GM12878 (cell line): Measurements from ENCODE around the gene LRRC56. TPM values are rescaled to one million over a fixed set of nuclear protein-coding genes. Genes with fewer than 3 reads are reported as not detected.

Experiments
- ATAC-seq: fragments of 200-7000 bp; cut with Tn5 transposase; 3 replicates; pipeline ENCODE4 v1.9.1; 2020; ENCODE audit warnings: mild to moderate bottlenecking, moderate library complexity
- BruUV-seq: library from RNA; stranded (reverse); fragments of 400-500 nt; replicated peaks from 2 replicates; lab custom pipeline; 2021; lab: Mats Ljungman, UMichigan
- CTCF ChIA-PET: fragments of 300-600 bp; sonication (Branson Sonifier 250); formaldehyde crosslinking; extraction: SDS; loops from one replicate; lab custom pipeline; 2021; ENCODE audit warnings: inconsistent platforms; lab: Yijun Ruan, JAX
- POLR2A ChIA-PET: fragments of 350-600 bp; formaldehyde crosslinking; extraction: SDS; loops from one replicate; lab custom pipeline; 2021; ENCODE audit warnings: inconsistent platforms; lab: Charles Lee
- RAD21 ChIA-PET: fragments of 300-600 bp; sonication (Branson Sonifier 250); formaldehyde crosslinking; loops from one replicate; lab custom pipeline; 2023; ENCODE audit warnings: antibody characterized with exemption; ENCODE audit not compliant: unreplicated experiment; lab: Charles Lee
- SMC1A ChIA-PET: fragments of 300-600 bp; sonication (Branson Sonifier 250); formaldehyde crosslinking; loops from one replicate; lab custom pipeline; 2023; ENCODE audit not compliant: unreplicated experiment, uncharacterized antibody; lab: Charles Lee
- DNase-seq: peaks from one replicate; pipeline ENCODE4 v3.0.0-alpha.2; 2011; ENCODE audit warnings: low read depth, low spot score
- FAIRE-seq: peaks from 3 replicates; lab custom pipeline; 2011; peaks lifted over from hg19 to GRCh38; lab: Jason Lieb, UNC
- H2AFZ ChIP-seq: 2 replicates; pipeline ENCODE4 v1.6.0; 2011; ENCODE audit warnings: low read depth, low read length, control low read depth; ENCODE audit not compliant: control insufficient read depth
- H3K27ac ChIP-seq: 2 replicates; pipeline ENCODE4 v1.5.1; 2011; ENCODE audit warnings: control low read depth; ENCODE audit not compliant: control insufficient read depth, insufficient read depth
- H3K27me3 ChIP-seq, 2 experiments: replicated peaks in 1 of 2; 2 replicates each; pipeline versions ENCODE4 v1.6.0 to v1.6.1; 2011; ENCODE audit warnings: low read length in 1 of 2; ENCODE audit not compliant: control insufficient read depth in 2 of 2, insufficient read depth in 2 of 2
- H3K36me3 ChIP-seq, 2 experiments: 2 replicates each; pipeline ENCODE4 v1.5.1; 2011; ENCODE audit warnings: low read length in 1 of 2; ENCODE audit not compliant: control insufficient read depth in 2 of 2, insufficient read depth in 2 of 2
- H3K4me1 ChIP-seq: 2 replicates; pipeline ENCODE4 v1.6.1; 2011; ENCODE audit warnings: mild to moderate bottlenecking, low read length, moderate library complexity, mixed read lengths; ENCODE audit not compliant: control insufficient read depth, insufficient read depth
- H3K4me2 ChIP-seq: 2 replicates; pipeline ENCODE4 v1.6.0; 2011; ENCODE audit warnings: control low read depth; ENCODE audit not compliant: control insufficient read depth, insufficient read depth
- H3K4me3 ChIP-seq: fragments of 200-600 bp; sonication (generic); 2 replicates; pipeline ENCODE4 v1.5.1; 2016
- H3K79me2 ChIP-seq: 2 replicates; pipeline ENCODE4 v1.6.0; 2011; ENCODE audit warnings: low read length; ENCODE audit not compliant: control insufficient read depth, insufficient read depth
- H3K9ac ChIP-seq: 2 replicates; pipeline ENCODE4 v1.8.0; 2011; ENCODE audit warnings: low read length, control low read depth, mixed read lengths; ENCODE audit not compliant: control insufficient read depth, insufficient read depth
- H3K9me3 ChIP-seq: replicated peaks from 3 replicates; pipeline ENCODE4 v1.5.1; 2011; ENCODE audit warnings: mild to moderate bottlenecking, low read length; ENCODE audit not compliant: control insufficient read depth, insufficient read depth
- H4K20me1 ChIP-seq: 2 replicates; pipeline ENCODE4 v1.6.0; 2011; ENCODE audit not compliant: control insufficient read depth, insufficient read depth
- FOXM1 ChIP-seq: IDR thresholded peaks from 2 replicates; pipeline ENCODE4 v1.6.1; 2012; ENCODE audit warnings: low read depth, mild to moderate bottlenecking, inconsistent platforms, low read length, moderate library complexity
- JUND ChIP-seq: IDR thresholded peaks from 2 replicates; pipeline ENCODE4 v1.6.1; 2012; ENCODE audit warnings: low read depth, mild to moderate bottlenecking, low read length, improper control_type of control experiment, moderate library complexity
- KAT2A ChIP-seq: conservative IDR thresholded peaks from 2 replicates; pipeline ENCODE4 v1.6.1; 2011; ENCODE audit warnings: low read depth, low read length; ENCODE audit not compliant: control insufficient read depth
- NFXL1 ChIP-seq: fragments of 450-650 bp; IDR thresholded peaks from 2 replicates; pipeline ENCODE4 v1.6.1; 2017; ENCODE audit warnings: antibody characterized with exemption, mild to moderate bottlenecking, borderline replicate concordance
- PAX8 ChIP-seq: fragments of 450-650 bp; IDR thresholded peaks from 2 replicates; pipeline ENCODE4 v1.6.1; 2017; ENCODE audit warnings: mild to moderate bottlenecking, moderate library complexity
- SUZ12 ChIP-seq: fragments of 200-600 bp; sonication (generic); IDR thresholded peaks from one replicate; pipeline ENCODE4 v1.6.1; 2018; ENCODE audit warnings: antibody characterized with exemption, mild to moderate bottlenecking; ENCODE audit not compliant: unreplicated experiment
- ZBED1 ChIP-seq: IDR thresholded peaks from 2 replicates; pipeline ENCODE4 v1.6.1; 2016; ENCODE audit warnings: borderline replicate concordance
- ZNF24 ChIP-seq: fragments of 450-650 bp; IDR thresholded peaks from 2 replicates; pipeline ENCODE4 v1.6.1; 2017; ENCODE audit warnings: antibody characterized with exemption, mild to moderate bottlenecking
- WGBS: methylation state at CpG from one replicate; pipeline ENCODE4 v1.1.6; 2016; ENCODE audit warnings: low lambda C conversion rate; ENCODE audit not compliant: insufficient replicate concordance, insufficient coverage; ENCODE audit errors: missing lambda C conversion rate; 5-methylcytosine and 5-hydroxymethylcytosine counted together
- in situ Hi-C: fragments of 300-500 bp; cut with MboI; formaldehyde crosslinking; loops from 9 replicates; pipeline ENCODE4 v1.14.3; 2018; ENCODE audit warnings: mixed read lengths
- intact Hi-C: fragments of 100-400 bp; cut with micrococcal nuclease; formaldehyde crosslinking; loops from one replicate; pipeline ENCODE4 v1.14.2; 2022; ENCODE audit not compliant: unreplicated experiment
- polyA plus RNA-seq, 11 experiments: library from polyadenylated mRNA; depleted of rRNA in 4 of 11; unstranded in 6 of 11; stranded (reverse) in 5 of 11; fragments of >200 nt; fragmentation: Nextera tagmentation in 4 of 11; fragmentation: Illumina TruSeq in 1 of 11; extraction: Ambion mirVana in 4 of 11; extraction: Trizol in 1 of 11; gene quantifications; 1 replicate in 1 of 11; 2 replicates in 10 of 11; pipeline versions ENCODE4 v1.2.1 to v1.2.3, GENCODE V29; 2011 to 2016; ENCODE audit warnings: inconsistent platforms in 2 of 11, missing spikeins in 2 of 11, low read depth in 1 of 11
- total RNA-seq, 4 experiments: library from RNA; depleted of rRNA in 3 of 4; stranded (reverse); fragments of >200 nt in 3 of 4; fragmentation: Illumina TruSeq in 1 of 4; extraction: Trizol in 1 of 4; gene quantifications; 2 replicates each; pipeline versions ENCODE4 v1.2.1 to v1.2.3, GENCODE V29; 2013 to 2021
- TF ChIP-seq, protein P1 (sequence below): fragments of 450-650 bp; IDR thresholded peaks from 2 replicates; pipeline ENCODE4 v1.6.1; 2018; ENCODE audit warnings: mild to moderate bottlenecking, low read depth, moderate library complexity; ENCODE audit not compliant: partially characterized antibody
- TF ChIP-seq, protein P2 (sequence below): fragments of 450-650 bp; IDR thresholded peaks from 2 replicates; pipeline ENCODE4 v1.6.1; 2017; ENCODE audit warnings: mild to moderate bottlenecking

Gene LRRC56
- total and polyA plus RNA-seq, 10 of the 15 experiments (the other 5 are each of a cell fraction or from before 2014, with no cell fraction given), result 0.02 to 1.9 (median 0.75) TPM; not detected in 1

DNA sequence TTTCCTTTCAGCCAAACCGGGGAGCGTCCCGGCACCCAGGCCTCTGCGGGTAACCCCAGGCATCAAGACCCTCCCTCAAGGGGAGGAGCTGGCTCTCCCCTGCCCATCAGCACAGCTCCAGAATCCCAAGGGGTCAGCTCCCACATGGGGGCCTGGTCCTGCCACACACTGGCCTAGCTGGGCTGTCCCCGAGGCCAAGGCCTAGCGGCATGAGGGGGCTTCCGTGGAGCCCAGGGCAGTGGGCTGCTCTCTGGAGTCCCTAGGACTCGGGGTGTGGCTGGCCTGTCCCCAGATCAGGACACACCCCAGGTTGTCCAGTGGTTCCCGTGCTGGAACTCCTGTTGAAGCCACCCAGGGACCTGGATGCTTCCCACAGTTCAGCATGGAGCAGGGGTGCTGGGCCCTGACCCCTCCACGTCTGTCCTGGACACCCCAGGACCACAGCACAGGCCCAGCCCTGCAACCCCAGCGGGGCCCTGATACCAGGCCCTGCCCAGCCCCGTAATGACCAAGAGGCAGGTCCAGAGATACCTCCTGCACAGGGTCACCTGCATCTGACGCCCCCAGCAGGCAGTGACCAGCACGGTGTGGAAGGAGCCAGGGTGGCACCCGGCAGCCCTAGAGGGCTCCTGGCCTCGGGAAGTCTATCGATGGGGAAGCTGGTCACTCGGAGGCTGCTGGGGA, 7.5 kb upstream of the LRRC56 start:
- 86% methylated on average over 18 of the region's 18 CpGs for WGBS
- no peak for ATAC-seq
- Histone ChIP-seq H3K4me2 (no peak overlapping the region), H3K9me3 (no peaks in the 10 kb centered on the region), H3K79me2 (peaks cover 16% of the 10 kb centered on the region), H3K36me3 (peaks cover 0 to 12% of the 10 kb centered on the region in 2 experiments; a peak in 3 of 4 replicates), H4K20me1 (no peaks in the 10 kb centered on the region), H2AFZ (no peak overlapping the region), H3K27me3 (no peaks in the 10 kb centered on the region), H3K4me1 (peaks cover 8% of the 10 kb centered on the region), H3K9ac (no peak overlapping the region), H3K4me3 (no peak overlapping the region), H3K27ac (no peak overlapping the region)
- TF ChIP-seq, protein P1, sequence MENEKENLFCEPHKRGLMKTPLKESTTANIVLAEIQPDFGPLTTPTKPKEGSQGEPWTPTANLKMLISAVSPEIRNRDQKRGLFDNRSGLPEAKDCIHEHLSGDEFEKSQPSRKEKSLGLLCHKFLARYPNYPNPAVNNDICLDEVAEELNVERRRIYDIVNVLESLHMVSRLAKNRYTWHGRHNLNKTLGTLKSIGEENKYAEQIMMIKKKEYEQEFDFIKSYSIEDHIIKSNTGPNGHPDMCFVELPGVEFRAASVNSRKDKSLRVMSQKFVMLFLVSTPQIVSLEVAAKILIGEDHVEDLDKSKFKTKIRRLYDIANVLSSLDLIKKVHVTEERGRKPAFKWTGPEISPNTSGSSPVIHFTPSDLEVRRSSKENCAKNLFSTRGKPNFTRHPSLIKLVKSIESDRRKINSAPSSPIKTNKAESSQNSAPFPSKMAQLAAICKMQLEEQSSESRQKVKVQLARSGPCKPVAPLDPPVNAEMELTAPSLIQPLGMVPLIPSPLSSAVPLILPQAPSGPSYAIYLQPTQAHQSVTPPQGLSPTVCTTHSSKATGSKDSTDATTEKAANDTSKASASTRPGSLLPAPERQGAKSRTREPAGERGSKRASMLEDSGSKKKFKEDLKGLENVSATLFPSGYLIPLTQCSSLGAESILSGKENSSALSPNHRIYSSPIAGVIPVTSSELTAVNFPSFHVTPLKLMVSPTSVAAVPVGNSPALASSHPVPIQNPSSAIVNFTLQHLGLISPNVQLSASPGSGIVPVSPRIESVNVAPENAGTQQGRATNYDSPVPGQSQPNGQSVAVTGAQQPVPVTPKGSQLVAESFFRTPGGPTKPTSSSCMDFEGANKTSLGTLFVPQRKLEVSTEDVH, result no peak
- TF ChIP-seq JUND (no peak), SUZ12 (no peak), NFXL1 (no peak), ZBED1 (no peak), FOXM1 (no peak), ZNF24 (no peak), KAT2A (no peak), PAX8 (no peak)
- TF ChIP-seq, protein P2, sequence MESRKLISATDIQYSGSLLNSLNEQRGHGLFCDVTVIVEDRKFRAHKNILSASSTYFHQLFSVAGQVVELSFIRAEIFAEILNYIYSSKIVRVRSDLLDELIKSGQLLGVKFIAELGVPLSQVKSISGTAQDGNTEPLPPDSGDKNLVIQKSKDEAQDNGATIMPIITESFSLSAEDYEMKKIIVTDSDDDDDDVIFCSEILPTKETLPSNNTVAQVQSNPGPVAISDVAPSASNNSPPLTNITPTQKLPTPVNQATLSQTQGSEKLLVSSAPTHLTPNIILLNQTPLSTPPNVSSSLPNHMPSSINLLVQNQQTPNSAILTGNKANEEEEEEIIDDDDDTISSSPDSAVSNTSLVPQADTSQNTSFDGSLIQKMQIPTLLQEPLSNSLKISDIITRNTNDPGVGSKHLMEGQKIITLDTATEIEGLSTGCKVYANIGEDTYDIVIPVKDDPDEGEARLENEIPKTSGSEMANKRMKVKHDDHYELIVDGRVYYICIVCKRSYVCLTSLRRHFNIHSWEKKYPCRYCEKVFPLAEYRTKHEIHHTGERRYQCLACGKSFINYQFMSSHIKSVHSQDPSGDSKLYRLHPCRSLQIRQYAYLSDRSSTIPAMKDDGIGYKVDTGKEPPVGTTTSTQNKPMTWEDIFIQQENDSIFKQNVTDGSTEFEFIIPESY, result no peak
- ChIA-PET CTCF (no interaction called here), SMC1A (no interaction called here), POLR2A (no interaction called here), RAD21 (no interaction called here)
- no peak for FAIRE-seq
- intact Hi-C loops (no loop called here), in situ Hi-C loops (no loop called here)
- DNase-seq, result no peak
- BruUV-seq, result no TSS peak
